ENCODE data around the gene LAMTOR3. TPM values are rescaled to one million over a fixed set of nuclear protein-coding genes. Genes with fewer than 3 reads are reported as not detected.

LAMTOR3 gene
- total RNA-seq, 1 experiment from 2014 or later, result 30.6 TPM

DNA sequence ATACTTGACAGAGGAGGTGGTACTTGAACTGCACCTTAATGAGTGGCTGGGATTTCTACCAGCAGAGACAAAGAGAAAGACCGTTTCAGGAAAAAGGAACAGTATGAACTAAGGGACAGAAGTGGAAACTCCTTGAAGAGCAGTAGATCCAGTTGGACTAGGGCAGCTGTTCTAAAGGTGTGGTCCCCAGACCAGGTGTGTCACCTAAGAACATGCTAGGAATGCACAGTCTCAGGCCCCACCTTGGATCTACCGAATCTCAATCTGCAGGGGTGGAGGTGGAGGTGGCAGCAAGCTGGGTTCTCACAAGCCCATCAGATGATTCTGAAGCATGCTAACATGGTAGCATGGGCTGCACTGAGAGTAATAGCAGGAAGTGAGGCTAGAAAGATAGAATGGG, 55.3 kb downstream of the LAMTOR3 start:
- no peak overlapping the region for H3K4me3 Mint-ChIP-seq
- TF ChIP-seq, protein P1, sequence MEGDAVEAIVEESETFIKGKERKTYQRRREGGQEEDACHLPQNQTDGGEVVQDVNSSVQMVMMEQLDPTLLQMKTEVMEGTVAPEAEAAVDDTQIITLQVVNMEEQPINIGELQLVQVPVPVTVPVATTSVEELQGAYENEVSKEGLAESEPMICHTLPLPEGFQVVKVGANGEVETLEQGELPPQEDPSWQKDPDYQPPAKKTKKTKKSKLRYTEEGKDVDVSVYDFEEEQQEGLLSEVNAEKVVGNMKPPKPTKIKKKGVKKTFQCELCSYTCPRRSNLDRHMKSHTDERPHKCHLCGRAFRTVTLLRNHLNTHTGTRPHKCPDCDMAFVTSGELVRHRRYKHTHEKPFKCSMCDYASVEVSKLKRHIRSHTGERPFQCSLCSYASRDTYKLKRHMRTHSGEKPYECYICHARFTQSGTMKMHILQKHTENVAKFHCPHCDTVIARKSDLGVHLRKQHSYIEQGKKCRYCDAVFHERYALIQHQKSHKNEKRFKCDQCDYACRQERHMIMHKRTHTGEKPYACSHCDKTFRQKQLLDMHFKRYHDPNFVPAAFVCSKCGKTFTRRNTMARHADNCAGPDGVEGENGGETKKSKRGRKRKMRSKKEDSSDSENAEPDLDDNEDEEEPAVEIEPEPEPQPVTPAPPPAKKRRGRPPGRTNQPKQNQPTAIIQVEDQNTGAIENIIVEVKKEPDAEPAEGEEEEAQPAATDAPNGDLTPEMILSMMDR (conservative IDR thresholded peaks at IDR 0.05), result no peak

More for the DNA sequence above, 55.3 kb downstream of the LAMTOR3 start:
- H4K8ac ChIP-seq (replicated peaks; ENCODE audit: insufficient read length, low read depth, low read length), result no peak overlapping the region
- DNase-seq, result no peak
- Mint-ChIP-seq H3K36me3 (ENCODE audit: insufficient read depth in 1 of 3, low read depth in 3 of 3) (no peaks in the 10 kb centered on the region), H3K9me3 (no peaks in the 10 kb centered on the region), H3K27ac (no peak overlapping the region), H3K4me1 (no peaks in the 10 kb centered on the region), H3K27me3 (ENCODE audit: low read depth) (no peaks in the 10 kb centered on the region; the same call in 1 of the 2 replicates)
- H3K14ac ChIP-seq (ENCODE audit: insufficient read depth, low read length), result no peak overlapping the region
- no peak overlapping the region for H2AFZ ChIP-seq (ENCODE audit: low read length)
- no peak overlapping the region for H4K91ac ChIP-seq (ENCODE audit: insufficient read length, low read depth, low read length)
- H3K56ac ChIP-seq (ENCODE audit: insufficient read length, low read depth, low read length), result no peak overlapping the region
- no peaks in the 10 kb centered on the region for H3K4me1 ChIP-seq (ENCODE audit: insufficient read depth, low read length)
- no peak overlapping the region for H3T11ph ChIP-seq (ENCODE audit: low read length)
- no peaks in the 10 kb centered on the region for H3K79me1 ChIP-seq (ENCODE audit: insufficient read depth, low read depth, low read length, poor library complexity, severe bottlenecking)
- WGBS (ENCODE audit: extremely low coverage, insufficient read length, low lambda C conversion rate), result no CpG with 5 or more reads among the region's 2 CpGs
- no peak overlapping the region for H2BK20ac ChIP-seq (ENCODE audit: low read depth, low read length, poor library complexity, severe bottlenecking)
- H4K5ac ChIP-seq (ENCODE audit: insufficient read length, low read depth, low read length), result no peak overlapping the region
- no peak overlapping the region for H2AK5ac ChIP-seq (ENCODE audit: insufficient read length, low read length)
- H3K4ac ChIP-seq (ENCODE audit: low read depth, low read length), result no peak overlapping the region
- no peak overlapping the region for H2BK5ac ChIP-seq (ENCODE audit: insufficient read length, low read length)
- H2BK120ac ChIP-seq (ENCODE audit: low read depth, low read length, poor library complexity, severe bottlenecking), result no peak overlapping the region
- H3K27me3 ChIP-seq (ENCODE audit: insufficient read depth, low read length), result no peaks in the 10 kb centered on the region
- no peak overlapping the region for H2BK12ac ChIP-seq (ENCODE audit: insufficient read length, low read depth, low read length)
- no peak overlapping the region for H3K9ac ChIP-seq (ENCODE audit: extremely low read depth, insufficient read length, low read length)
- H3K23ac ChIP-seq (ENCODE audit: insufficient read length, low read depth, low read length), result no peak overlapping the region
- H3K9me3 ChIP-seq (ENCODE audit: control insufficient read depth, low read depth, low read length), result no peaks in the 10 kb centered on the region
- H3K27ac ChIP-seq (ENCODE audit: insufficient read length, low read depth, low read length), result no peak overlapping the region
- no peaks in the 10 kb centered on the region for H4K20me1 ChIP-seq (ENCODE audit: control insufficient read depth, insufficient read depth, insufficient read length)
- H2BK15ac ChIP-seq (ENCODE audit: low read depth, low read length), result no peak overlapping the region
- no peak overlapping the region for H3K4me2 ChIP-seq (ENCODE audit: insufficient read depth, insufficient read length, low read length)
- H3K18ac ChIP-seq (ENCODE audit: insufficient read length, low read depth, low read length), result no peak overlapping the region
- H3K79me2 ChIP-seq (ENCODE audit: insufficient read depth, low read length), result no peaks in the 10 kb centered on the region
- no peaks in the 10 kb centered on the region for H3K23me2 ChIP-seq (ENCODE audit: insufficient read length, low read depth, low read length, poor library complexity, severe bottlenecking)

Data from H9 (cell line).